NOMO-1 (cell line): Measurements from ENCODE around the gene EID3.

Source experiments
- DNase-seq, 2 experiments: peaks; one replicate each; lab custom pipeline; 2025; ENCODE audit not compliant: unreplicated experiment in 2 of 2; lab: John Stamatoyannopoulos, UW

The EID3 gene

GRCh38 chr12:104353012-104353981 is 49.8 kb downstream of the EID3 start:
- DNase-seq: no peak

- DNase-seq: no peak
Observed at GRCh38 chr12:104354167-104354867, 50.8 kb downstream of the EID3 start.
